ENCODE measurements around the gene FGF1. TPM values are rescaled to one million over a fixed set of nuclear protein-coding genes. Genes with fewer than 3 reads are reported as not detected.

The FGF1 gene
- total and polyA plus RNA-seq, 10 donors: 0.32 to 12.9 (median 2.6) TPM

DNA sequence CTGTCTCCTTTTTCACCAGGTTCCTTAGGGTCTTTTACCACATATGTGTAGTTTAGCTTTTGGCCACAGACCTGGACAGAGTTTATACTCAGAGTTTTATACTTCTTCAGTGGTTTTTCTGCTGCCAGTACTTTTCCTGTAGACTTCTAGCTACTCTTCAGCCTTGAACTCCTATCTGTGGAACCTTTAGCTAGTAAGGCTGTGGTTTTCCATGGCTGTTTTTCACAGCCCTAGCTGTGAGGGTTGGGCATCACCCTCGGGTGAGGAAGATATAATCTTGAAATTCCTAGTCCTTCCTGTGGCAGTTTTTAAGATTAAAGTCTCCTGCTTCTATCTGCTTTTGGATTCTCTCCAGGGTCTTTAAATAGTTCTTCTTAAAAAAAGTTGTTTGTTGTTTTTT lies 109.1 kb downstream of the FGF1 start:
- intact Hi-C loops (cut with DNase I; ENCODE audit: low total_unique reads): no loop called here
- no peaks in the 10 kb centered on the region for H3K27me3 ChIP-seq (replicated peaks in 1 of 7)
- no peak overlapping the region for H3K4me3 ChIP-seq
- peaks cover 0 to 15% (median 7%) of the 10 kb centered on the region in 6 donors for H3K4me1 ChIP-seq
- TF ChIP-seq, protein P1, sequence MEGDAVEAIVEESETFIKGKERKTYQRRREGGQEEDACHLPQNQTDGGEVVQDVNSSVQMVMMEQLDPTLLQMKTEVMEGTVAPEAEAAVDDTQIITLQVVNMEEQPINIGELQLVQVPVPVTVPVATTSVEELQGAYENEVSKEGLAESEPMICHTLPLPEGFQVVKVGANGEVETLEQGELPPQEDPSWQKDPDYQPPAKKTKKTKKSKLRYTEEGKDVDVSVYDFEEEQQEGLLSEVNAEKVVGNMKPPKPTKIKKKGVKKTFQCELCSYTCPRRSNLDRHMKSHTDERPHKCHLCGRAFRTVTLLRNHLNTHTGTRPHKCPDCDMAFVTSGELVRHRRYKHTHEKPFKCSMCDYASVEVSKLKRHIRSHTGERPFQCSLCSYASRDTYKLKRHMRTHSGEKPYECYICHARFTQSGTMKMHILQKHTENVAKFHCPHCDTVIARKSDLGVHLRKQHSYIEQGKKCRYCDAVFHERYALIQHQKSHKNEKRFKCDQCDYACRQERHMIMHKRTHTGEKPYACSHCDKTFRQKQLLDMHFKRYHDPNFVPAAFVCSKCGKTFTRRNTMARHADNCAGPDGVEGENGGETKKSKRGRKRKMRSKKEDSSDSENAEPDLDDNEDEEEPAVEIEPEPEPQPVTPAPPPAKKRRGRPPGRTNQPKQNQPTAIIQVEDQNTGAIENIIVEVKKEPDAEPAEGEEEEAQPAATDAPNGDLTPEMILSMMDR (IDR thresholded peaks at IDR 0.05 in 8 of 11, conservative IDR thresholded peaks at IDR 0.05 in 3 of 11): no peak
- TF ChIP-seq POLR2AphosphoS5 (IDR thresholded peaks at IDR 0.05) (no peak), POLR2A (IDR thresholded peaks at IDR 0.05) (no peak)
- H3K36me3 ChIP-seq: no peaks in the 10 kb centered on the region
- H3K27ac ChIP-seq: no peak overlapping the region
- 3 to 17% (median 7%) methylated on average over 1 of the region's 1 CpG for WGBS, 5 donors
- DNase-seq: no peak
- H3K9me3 ChIP-seq: peaks cover 0 to 13% (median 8%) of the 10 kb centered on the region in 8 donors

- H3K9me3 ChIP-seq: peaks cover 0 to 13% (median 8%) of the 10 kb centered on the region in 8 donors
- peaks cover 0 to 15% (median 7%) of the 10 kb centered on the region in 6 donors for H3K4me1 ChIP-seq
- TF ChIP-seq, protein P1 (IDR thresholded peaks at IDR 0.05 in 8 of 11, conservative IDR thresholded peaks at IDR 0.05 in 3 of 11): no peak
- TF ChIP-seq POLR2AphosphoS5 (IDR thresholded peaks at IDR 0.05): no peak
- no peak for TF ChIP-seq POLR2A (IDR thresholded peaks at IDR 0.05)
- WGBS, 5 donors: 52 to 92% (median 78%) methylated on average over 1 of the region's 1 CpG
- H3K27ac ChIP-seq: no peak overlapping the region
- intact Hi-C loops (cut with DNase I; ENCODE audit: low total_unique reads): no loop called here
- no peaks in the 10 kb centered on the region for H3K27me3 ChIP-seq (replicated peaks in 1 of 7)
- no peak for DNase-seq
- no peaks in the 10 kb centered on the region for H3K36me3 ChIP-seq
- H3K4me3 ChIP-seq: no peak overlapping the region
Observed at GRCh38 chr5:142576303-142576702, 109.6 kb downstream of the FGF1 start.

DNA sequence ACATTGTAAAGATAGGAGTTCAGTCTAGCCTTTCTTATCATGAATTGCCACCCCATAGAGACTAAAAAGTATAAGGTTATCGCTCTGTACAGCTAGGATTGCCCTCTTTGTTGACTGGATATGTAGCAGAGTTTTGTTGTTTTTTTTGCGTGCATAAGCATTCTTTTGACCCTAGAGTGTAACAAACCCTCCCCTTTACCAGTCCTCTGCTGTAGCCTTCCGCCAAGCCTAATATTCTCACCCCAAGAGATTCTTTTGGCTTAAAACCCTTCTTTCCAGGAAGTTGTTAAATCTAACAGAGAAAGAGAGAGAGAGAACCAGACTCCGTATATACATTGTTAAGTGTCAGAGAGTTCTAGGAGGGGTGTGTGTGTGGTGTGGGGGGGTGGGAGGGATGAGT lies 113.9 kb downstream of the FGF1 start:
- intact Hi-C loops (cut with DNase I; ENCODE audit: low total_unique reads): no loop called here
- no peaks in the 10 kb centered on the region for H3K9me3 ChIP-seq
- 79 to 87% (median 82%) methylated on average over 4 of the region's 4 CpGs for WGBS, 5 donors
- H3K4me1 ChIP-seq: peaks cover 0 to 6% (median 0%) of the 10 kb centered on the region in 6 donors
- no peaks in the 10 kb centered on the region for H3K36me3 ChIP-seq
- DNase-seq: no peak
- no peak overlapping the region for H3K4me3 ChIP-seq
- TF ChIP-seq, protein P1 (IDR thresholded peaks at IDR 0.05 in 8 of 11, conservative IDR thresholded peaks at IDR 0.05 in 3 of 11): no peak
- TF ChIP-seq POLR2A (IDR thresholded peaks at IDR 0.05) (no peak), POLR2AphosphoS5 (IDR thresholded peaks at IDR 0.05) (no peak)
- H3K27me3 ChIP-seq (replicated peaks in 1 of 7): no peaks in the 10 kb centered on the region
- H3K27ac ChIP-seq: no peak overlapping the region

GRCh38 chr5:142571371-142571770 lies 114.5 kb downstream of the FGF1 start:
- Histone ChIP-seq H3K4me1 (peaks cover 0 to 6% (median 0%) of the 10 kb centered on the region in 6 donors), H3K4me3 (no peak overlapping the region), H3K27ac (no peak overlapping the region), H3K36me3 (no peaks in the 10 kb centered on the region), H3K9me3 (no peaks in the 10 kb centered on the region), H3K27me3 (replicated peaks in 1 of 7) (no peaks in the 10 kb centered on the region)
- TF ChIP-seq POLR2A (IDR thresholded peaks at IDR 0.05) (no peak), POLR2AphosphoS5 (IDR thresholded peaks at IDR 0.05) (no peak)
- TF ChIP-seq, protein P1 (IDR thresholded peaks at IDR 0.05 in 8 of 11, conservative IDR thresholded peaks at IDR 0.05 in 3 of 11): no peak
- intact Hi-C loops (cut with DNase I; ENCODE audit: low total_unique reads): no loop called here
- 83 to 97% (median 87%) methylated on average over 5 of the region's 5 CpGs for WGBS, 5 donors
- DNase-seq: no peak
